GM19395 (cell line): ENCODE data around the gene KCNK6.

Experiments
- ATAC-seq: cut with Tn5 transposase; IDR thresholded peaks from one replicate; pipeline ENCODE4 v1.9.1; 2021; ENCODE audit warnings: mild to moderate bottlenecking, moderate library complexity; ENCODE audit not compliant: unreplicated experiment

Gene KCNK6

GRCh38 chr19:38294090-38294489 is 25.6 kb upstream of the KCNK6 start:
- no peak for ATAC-seq

DNA sequence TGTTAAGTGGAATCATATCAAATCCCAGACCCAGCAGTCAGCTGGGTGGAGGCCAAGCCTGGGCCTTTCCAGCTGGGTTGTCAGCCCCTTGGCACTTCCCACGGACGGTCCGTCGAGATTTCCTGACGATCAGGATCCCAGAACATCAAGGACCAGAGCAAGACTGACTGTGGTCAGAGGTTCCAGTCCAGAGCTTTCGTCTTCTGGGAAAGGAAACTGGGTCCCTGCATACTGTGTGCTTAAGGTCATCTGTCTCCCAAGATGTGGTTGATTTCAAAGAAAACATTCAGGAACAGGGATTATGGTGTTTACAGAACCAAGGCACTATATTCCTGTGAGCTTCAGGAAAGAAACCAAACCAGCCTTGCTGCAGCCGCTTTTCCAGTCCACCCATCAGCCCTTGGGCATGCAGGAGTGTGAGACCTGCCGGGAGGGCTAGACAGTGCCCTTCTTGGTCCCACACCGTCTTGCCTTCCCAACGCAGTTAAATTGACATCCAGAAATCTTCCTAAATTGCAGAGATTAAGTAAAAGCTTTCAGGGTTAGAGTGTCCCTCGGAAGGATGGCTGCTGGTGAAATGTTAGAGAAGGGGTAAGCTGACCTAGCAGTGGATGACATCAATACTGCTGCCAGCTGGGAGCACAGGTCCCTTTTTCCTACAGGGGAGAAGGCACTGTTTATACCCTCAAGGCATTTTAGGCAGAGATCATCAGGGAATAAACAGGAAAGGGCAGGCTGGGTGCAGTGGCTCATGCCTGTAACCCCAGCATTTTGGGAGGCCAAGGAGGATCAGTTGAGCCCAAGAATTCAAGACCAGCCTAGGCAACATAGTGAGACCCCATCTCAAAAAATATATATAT is 20.6 kb upstream of the KCNK6 start:
- ATAC-seq = no peak

- ATAC-seq = no peak
Observed at GRCh38 chr19:38303517-38304351, 15.9 kb upstream of the KCNK6 start, which contains the start of gene C19orf33. Gene C19orf33 (plus strand): TSS chr19:38304251. CDS start chr19:38304262, 11 bp downstream.

DNA sequence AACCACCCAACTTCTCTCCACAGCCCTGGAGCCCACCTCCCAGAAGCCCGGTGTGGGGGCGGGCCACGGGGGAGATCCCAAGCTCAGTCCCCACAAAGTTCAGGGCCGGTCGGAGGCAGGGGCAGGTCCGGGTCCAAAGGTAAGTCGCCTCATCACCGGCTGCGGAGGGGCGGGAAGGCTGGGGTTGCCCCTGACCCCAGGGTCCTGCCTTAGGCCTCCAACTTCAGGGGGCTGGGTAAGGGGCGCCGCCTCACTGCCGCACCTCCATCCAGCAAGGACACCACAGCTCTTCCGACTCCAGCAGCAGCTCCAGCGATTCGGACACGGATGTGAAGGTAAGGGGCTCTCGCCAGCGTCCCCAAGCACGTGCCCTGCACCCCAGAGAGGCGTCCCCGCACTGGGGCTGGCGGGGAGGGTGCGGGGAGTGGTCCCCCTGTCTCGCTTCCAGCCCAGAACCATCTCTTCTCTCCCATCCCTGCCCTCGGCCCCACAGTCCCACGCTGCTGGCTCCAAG is 15.2 kb upstream of the KCNK6 start:
- ATAC-seq = no peak

- ATAC-seq = no peak
Observed at GRCh38 chr19:38304866-38305429, 14.7 kb upstream of the KCNK6 start.

- ATAC-seq = no peak
Observed at GRCh38 chr19:38306236-38306635, 13.4 kb upstream of the KCNK6 start.

DNA sequence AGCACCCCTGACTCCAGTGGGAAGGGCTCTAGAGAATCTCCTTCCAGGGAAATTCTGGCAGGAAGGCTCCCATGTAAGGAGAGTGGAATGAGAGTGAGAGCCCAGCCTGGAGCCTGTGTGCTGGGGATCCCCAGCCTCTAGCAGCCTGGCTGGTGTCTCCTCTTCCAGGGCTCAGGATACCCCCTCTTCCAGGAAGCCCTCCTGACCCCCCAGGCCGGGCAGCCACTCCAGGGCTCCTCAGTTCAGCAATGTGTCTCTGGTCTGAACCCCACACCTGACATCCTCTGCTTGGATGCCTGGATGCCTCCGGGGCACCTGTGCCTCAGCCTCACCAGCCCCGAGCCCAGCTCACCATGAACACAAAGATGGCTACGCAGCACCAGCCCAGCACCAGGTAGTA is 12.6 kb upstream of the KCNK6 start:
- no peak for ATAC-seq

DNA sequence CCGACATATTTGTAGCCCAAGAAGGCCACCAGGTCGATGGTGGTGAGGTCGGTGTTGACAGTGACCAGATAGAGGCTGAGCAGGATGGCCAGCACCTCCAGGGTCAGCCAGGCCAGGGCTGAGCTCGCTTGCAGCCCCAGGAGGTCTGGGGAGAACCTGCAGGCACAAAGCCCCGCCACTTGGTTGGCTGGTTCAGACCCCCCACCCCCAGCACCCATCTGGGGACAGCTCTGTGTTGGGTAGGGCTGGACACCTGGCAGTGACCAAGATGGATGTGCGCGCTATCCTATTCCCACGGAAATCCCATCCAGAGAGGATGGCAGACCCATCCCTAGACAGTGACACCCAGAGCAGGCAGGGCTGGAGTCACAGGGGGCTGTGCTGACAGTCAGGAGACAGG is 12.0 kb upstream of the KCNK6 start:
- no peak for ATAC-seq

DNA sequence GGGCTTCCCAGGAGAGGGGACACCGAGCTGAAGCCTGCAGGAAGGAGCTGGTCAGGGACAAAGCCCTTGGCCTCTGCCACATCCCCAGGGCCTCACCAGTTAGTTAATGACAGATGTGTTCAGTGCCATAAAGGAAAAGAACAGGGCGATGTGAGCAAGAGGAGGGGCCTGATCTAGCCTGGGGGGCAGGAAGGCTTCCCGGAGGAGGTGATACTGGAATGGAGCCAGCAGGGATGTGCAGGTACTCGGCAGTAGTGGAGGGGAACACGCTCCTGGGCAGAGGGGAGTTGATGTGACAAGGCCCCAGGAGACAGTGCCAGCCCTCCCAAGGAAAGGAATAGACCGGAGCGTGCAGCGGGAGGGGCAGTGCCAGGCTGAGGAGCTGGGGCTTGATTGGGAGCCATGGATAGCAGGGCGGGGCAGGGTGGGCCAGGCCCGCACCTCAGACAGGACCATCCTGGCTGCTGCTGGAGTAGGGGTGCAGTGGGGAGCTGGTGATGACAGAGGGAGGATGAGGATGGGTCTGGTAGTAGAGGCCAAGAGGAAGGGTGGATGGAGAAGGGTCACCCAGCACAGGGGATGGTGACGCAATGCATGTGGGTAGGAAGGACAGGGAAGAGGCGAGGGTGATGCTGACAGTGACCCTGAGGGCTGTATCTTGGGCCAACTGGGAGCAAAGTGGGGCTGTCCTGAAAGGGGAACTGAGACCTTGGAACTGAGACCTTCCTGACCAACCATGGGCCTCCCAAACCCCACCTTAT is 11.5 kb upstream of the KCNK6 start:
- ATAC-seq = no peak

DNA sequence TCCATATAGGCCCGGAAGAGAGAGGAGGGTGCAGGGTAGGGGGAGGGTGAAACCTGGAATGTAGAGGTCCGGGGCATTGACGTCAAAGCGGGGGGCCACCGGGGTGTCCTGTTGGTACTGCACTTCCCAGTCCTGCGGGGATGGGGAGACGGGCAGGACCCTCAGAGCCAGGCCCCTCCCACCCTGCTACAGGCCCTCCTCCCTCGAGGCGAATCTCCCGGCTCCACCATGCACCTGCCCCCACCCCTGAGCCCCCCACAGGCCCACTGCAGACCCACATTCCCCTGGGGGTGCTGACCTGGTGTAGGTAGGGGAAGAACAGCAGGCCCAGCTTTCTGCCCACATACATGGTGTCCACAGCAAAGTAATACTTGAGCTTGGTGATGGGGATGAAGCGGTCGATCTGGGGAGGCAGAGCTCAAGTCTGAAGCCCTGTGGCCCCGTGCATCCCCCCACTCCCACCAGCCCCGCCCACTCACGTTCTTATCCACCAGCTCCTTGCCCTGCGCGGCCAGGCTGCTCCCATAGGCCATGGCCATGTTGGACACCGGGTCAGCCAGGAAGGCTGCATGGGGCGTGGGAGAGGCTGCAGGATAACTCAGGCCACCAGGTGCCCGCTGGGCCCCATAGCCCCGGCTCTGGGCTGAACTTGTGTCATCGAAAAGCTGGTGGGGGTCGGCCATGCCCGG is 10.6 kb upstream of the KCNK6 start:
- ATAC-seq = no peak

DNA sequence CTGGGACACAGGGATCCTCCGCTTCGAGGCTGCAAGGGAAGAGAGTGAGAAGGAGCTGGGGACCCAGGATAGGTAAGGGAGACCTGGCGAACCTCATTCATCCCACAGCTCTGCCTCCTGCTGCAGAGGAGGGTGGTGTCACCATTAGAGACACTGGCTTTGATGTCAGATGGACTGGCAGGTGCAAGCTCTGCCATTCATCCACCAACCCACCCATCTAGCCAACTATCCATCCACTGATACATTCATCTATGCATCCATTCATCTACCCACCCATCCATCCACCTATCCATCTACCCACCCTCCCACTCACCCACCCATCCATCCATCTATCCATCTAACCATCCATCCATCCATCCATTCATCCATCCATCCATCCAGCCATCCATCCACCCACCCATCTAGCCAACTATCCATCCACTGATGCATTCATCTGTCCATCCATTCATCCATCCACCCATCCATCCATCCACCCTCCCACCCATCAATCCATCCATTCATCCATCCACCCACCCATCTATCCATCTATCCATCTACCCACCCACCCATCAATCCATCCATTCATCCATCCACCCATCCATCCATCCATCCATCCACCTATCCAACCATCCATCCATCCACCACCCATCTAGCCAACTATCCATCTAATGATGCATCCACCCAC is 9.9 kb upstream of the KCNK6 start:
- no peak for ATAC-seq

DNA sequence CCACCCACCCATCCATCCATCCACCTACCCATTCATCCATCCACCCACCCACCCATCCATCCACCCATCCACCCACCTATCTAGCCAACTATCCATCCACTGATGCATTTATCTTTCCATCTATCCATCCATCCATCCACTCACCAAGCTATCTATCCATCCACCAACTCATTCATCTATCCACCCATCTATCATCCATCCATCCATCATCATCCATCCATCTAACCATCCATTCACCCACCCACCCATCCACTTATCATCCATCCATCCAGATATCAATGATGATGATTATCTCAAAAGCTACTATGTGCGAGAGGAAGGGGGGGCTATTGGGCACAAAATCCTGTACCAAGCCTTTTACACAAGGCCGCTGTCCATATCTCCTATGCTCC is 9.4 kb upstream of the KCNK6 start:
- ATAC-seq = no peak

GRCh38 chr19:38310986-38311385 is 8.7 kb upstream of the KCNK6 start:
- ATAC-seq = no peak

- peak; percentile 81 for ATAC-seq
Observed at GRCh38 chr19:38315657-38316476, 3.8 kb upstream of the KCNK6 start, which contains the start of gene YIF1B. Gene YIF1B (minus strand): TSS chr19:38315947. CDS start chr19:38315917, 30 bp downstream.

- peak; percentile 10 for ATAC-seq
Observed at GRCh38 chr19:38316477-38317067, 3.1 kb upstream of the KCNK6 start.

GRCh38 chr19:38317104-38317612 is 2.5 kb upstream of the KCNK6 start:
- ATAC-seq = no peak

- no peak for ATAC-seq
Observed at GRCh38 chr19:38318660-38319059, 985 bp upstream of the KCNK6 start.

GRCh38 chr19:38320969-38321339 is 1.3 kb downstream of the KCNK6 start:
- ATAC-seq = no peak
